ENCODE measurements around the gene NDST1.

NDST1 gene

DNA sequence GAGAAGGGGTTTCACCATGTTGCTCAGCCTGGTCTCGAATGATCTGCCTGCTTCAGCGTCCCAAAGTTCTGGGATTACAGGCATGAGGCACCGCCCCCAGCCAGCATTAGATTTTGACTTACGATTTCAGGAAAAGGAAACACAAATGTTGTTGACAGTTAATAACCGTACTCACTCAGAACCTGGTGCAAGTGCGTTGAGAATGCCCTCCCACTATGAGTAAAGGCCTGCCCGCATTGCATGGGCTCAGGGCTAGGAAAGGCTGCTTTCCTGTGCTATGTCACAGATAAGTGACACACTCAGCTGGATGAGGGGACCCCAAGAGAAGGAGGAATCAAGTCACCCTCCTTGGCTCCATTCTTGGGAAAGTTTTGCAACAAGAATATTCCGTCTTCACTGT, 42.4 kb downstream of the NDST1 start:
- no peak for DNase-seq

DNA sequence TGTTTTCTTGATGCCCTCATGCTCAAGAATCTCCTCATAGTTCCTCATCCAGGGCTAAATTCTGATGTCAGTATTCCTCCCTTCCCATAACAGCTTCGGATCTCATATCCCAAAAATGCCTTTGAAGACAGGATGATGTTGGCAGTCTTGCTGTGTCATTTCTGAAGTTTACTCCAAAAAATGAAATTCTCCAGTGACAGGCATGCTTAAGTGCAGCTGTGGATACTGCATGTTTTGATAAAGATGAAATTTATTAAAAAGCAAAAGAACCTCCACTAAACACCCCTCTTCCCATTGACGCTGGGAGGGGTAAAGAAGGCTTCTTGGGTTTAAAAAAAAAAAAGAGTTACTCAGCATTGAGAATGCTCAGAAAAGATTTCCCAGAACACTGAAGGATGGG, 43.1 kb downstream of the NDST1 start:
- DNase-seq = no peak

DNA sequence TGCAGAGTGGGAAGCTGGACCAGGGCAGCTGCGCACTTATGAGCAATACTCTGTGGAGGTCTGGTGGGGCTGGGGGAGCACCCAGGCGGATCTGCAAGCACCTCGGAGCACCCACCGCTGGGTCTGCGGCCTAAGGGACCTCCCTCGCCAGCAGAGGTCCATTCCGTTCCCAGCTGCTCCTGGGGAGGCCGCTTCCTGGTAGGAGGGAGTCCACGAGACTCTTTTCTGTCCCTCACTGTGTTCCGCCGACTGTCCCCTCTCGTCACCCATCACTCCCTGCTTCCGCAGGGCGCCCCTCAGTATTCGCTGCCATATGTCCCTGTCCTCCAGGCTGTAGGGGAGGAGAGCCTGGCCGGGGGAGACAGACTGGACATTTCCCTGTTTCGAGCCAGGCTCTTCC, 45.5 kb downstream of the NDST1 start:
- DNase-seq = no peak

DNA sequence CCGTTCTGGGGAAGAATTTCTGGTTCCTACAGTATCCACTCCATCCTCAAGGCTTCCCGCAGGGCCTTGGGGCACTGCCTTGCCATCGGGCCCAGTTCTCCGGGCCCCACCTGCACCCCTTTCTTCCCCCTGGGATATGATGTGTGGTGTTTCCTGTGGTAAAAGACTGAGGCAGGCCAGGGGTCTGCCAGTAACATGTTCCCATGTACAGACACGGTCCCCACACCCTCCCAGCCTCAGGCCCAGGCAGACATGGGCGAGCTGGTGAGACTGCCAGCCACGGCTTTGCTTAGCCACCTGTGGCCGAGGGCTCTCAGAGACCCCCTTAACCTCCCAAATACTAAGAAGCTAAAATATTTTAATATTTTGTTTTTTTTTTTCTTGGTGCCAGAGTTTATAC, 46.0 kb downstream of the NDST1 start:
- no peak for DNase-seq

DNA sequence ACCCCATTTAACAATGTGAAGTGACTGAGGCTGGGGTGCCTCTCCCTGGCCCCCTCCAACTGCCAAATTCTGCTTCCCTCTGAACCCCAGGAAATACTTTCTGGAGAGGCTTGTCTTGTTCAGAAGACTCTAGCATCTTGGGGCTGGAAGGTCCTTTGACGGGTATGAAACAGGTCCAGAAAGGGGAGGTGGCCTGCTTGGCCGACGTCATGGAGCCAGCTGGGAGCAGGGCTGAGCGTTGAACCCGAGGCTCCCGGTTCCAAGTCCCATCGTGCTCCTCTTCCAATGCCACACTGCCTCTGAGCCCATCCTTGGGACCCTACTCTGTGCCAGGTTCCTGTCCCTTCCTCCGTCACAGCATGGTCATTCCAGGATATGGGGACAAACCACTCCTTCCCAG, 46.9 kb downstream of the NDST1 start:
- no peak for DNase-seq

DNA sequence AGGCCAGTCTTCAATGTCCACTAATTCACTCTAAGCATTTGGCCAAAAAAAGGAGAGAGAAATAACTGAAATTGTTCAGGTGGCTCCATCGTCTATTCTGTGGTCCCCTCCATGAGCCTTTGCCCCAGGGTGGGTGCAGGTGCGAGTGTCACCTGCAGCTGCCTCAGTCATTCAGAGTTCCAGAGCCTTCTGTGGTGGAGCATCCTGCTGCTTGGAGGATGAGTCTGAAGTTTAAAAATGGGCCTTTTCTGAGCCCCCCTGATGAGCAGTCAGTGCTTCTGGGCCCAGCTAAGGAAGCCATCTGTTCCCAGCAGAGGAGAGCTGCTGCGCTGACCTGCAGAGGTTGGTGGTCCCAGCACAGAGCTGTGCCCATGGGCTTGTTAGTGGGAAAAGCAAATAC, 48.2 kb downstream of the NDST1 start:
- DNase-seq = no peak

DNA sequence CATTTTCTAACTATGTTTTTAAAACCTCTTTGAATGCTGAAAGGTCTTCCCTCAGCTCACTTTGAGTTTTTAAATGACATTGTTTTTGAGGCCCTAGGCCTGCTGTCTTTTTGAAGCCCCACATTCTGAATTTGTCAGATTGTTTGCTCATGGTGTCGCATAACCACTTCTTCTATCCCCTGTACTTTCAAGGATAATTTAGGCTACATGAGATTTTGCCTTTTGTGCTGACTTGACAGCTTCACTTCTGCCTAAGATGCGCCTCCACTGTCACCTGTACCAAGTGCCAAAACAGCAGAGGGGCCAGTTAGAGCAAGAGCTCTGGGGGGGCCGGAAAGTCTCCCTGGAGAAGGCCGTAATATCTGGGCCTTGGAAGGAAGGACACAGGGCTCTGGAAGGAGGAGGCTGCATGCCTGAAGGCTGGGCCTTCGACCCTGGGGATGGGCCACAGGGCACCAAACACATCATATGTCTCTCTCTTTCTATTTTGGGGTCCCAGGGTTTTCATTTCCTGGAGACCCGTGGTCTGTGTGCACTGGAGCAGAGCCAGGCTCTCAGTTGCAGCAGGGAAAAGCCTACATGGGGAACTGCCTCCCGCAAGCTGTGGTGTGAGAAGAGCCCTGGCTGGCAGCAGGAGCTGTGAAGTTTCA, 49.1 kb downstream of the NDST1 start:
- no peak for DNase-seq

DNA sequence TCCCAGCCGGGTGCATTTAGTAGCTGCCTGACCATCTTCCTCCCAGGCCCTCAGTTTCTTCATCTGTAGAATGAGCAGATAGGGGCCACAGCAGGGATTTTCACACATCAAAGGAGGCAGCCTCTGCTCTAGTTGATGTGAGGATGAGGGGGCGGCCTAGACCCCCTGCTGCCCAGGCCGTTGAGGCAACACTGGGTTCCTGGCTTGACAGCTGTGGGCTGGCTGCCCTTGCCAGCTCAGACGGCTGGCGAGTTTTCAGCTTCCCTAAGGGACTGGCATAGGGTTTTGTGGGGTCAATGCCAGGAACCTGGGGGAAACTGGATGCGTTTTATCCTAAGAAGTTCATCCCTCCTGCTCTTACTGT, 49.6 kb downstream of the NDST1 start:
- DNase-seq = no peak

DNA sequence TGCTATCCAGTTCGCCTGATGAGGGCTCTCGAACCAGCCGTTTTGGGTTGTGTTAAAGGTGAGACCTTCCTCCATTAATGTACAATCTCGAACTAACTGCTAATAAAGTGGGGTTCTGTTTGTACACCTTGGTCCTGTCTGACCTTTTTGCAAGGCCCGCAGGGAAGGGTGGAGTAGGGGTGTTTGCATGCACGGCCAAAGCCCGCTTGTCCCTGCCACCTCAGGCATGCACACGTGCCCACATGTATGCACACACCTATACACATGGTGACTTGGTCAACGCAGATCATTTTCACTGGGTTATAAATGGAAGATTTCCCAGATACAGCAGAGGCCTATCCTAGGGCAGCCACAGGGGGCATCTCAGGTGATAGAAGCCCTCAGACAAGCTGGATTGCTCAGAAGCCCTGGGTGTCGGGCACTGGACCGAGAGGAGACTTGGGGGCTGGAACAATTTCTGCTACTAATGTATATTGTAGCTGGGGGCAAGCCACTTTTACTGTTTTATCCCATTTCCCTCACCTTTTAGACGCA, 50.2 kb downstream of the NDST1 start:
- no peak for DNase-seq

DNA sequence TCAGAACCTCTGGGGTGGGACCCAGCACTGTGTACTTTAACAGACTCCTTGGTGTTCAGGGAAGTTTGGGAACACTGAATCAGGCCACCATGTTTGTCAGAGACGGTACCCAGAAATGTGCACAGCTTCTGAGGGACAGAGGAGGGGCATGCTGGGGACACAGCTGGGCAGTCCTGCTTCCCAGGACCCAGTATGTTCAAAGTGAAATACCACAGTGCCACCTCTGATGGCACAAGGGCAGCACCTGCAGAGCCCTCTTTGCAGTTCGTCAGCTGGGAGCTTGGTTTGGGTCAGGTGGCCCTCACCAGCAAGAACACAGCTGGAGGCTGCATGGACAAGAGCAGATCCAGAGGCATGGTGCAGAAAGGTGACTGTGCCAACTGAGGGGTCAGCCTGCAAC, 51.2 kb downstream of the NDST1 start:
- no peak for DNase-seq

DNA sequence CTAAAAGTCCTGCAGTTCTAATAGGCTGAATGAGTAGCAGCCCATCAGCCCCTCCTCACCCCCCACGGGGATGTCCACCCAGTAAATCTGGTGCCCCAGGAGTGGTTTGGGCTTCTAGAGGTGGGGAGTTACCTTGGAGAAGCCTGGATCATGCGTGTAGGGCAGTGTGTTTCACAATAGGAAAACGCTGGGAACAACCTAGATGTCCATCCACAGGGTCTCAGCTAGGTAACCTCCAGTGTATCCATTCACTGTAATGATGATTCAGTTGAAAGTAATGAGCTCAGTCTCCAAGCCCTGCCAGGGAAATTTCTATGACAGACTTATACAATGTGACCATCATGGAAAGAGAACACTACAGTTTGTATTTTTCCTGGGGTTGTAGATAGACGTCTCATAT, 51.8 kb downstream of the NDST1 start:
- no peak for DNase-seq

DNA sequence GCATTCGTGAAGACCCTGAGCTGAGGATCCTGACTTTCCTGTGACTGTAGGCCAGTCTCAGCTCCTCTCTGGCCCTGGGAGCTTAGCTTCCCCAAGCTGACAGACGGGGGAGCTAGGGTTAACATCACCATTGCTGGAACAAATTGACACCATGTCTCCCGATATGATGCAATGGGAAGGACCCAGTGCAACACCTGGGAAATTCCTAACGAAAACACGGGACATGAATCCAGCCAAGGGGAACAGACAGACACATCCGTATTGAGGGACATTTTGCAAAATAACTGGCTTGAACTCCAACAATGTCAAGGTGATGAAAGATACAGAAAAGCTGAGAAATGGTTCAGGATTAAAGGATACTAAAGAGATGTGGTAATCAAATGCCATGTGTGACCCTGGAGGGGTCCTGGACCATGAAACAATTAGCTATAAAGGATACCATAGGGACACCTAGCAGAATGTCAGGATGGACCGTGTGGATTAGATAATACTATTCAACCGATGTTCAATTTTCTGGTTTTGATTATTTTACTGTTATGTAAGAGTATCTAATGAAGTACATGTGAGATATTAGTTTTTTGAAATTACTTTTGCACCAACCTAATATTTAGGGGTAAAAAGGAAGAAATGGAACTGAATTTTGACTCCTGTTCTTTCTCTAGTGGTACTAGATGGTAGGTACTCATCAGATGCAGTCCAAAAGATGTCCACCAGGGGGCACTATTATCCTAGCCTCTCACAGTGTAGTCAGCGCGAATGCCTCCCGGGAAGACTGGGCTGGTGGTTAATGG, 52.7 kb downstream of the NDST1 start:
- peak; percentile 82 for DNase-seq

DNA sequence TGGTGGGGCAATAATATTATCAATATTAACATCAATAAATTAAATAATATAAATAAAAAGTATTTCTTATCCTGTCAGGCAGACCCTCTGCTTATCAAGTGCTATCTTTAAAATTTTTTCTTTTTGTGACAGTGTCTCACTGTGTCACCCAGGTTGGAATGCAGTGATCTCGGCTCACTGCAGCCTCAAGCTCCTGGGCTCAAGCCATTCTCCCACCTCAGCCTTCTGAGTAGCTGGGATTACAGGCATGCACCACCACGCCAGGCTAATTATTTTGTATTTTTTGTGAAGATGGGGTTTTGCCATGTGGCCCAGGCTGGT, 53.2 kb downstream of the NDST1 start:
- no peak for DNase-seq

DNA sequence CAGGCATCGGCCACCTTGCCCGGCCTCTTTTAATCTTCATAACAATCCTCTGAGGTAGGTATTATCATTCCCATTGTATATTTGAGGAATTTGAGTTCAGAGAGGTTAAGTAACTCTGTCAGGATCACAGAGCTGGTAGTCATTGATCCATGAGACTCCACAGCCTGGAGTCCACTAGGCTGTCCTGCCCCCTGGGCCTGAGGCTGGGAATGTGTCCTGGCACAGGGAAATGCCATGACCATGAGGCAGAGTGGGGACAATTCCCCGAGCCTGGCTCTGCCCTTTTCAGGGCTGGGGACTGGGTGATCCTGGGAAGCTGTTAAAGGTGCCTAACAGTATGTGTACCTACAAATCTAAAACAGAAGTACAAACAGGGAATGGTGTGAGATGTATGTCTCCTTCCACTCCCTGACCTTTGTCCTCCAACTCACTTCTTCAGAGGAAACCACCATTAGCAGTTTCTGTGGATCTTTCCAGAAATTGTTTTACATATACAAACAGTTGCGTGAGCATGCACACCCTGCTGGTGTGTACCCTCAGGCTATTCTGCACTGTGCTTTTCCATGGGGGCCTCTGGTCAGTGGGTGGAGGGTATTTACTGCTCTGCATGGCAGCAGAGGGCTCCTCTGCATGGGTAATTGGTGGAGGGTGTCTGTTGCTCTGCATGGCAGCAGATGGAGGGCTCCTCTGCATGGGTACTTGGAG, 53.8 kb downstream of the NDST1 start:
- DNase-seq = no peak

DNA sequence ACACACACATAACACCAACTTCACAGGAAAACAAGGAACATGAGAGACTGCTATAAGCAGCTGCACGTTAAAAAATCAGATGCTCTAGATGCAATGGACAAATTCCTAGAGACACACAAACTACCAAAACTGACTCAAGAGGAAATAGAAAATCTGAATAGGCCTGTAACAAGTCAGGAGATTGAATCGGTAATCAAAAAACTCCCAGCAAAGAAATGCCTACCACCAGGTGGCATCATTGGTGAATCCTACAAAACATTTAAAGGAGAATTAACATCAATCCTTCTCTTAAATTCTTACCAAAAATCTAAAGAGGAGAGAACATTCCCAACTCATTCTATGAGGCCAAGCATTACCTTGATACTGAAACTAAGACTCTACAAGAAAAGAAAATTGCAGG, 54.9 kb downstream of the NDST1 start:
- no peak for DNase-seq

DNA sequence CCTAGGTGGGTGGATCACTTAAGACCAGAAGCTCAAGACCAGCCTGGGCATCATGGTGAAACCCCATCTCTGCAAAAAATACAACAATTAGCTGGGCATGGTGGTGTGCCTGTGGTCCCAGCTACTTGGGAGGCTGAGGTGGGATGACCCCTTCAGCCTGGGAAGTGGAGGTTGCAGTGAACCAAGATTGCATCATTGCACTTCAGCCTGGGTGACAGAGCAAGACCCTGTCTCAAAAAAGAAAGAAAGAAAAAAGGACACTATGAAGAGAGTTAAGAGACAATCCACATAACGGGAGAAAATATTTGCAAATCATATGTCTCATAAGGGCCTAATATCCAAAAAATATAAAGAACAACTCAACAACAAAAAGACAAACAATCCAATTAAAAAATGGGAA, 57.9 kb downstream of the NDST1 start:
- no peak for DNase-seq

DNA sequence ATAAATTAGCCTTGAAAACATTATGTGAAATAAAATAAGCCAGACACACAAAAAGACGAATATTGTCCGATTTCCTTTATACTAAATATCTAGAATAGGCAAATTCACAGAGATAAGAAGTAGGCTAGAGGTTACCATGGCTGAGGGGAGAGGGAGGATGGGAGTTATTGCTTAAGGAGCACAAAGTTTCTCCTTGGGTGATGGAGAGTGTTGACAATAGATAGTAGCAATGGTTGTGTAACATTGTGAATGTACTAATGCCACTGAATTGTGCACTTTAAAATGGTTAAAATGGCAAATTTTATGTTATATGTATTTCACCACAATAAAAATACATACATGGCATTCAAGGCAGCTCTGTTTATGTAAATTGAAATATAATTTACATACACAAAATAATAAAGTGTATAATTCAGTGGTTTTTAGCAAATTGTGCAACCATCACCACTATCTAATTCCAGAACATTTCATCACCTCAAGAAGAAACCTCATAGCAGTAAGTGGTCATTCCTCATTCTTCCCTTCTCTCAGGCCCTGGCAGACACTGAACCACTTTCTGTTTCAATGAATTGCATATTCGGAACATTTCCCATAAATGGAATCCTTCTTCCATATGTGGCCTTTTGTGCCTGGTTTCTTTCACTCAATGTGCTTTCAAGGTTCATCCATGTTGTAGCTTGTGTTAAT, 59.2 kb downstream of the NDST1 start:
- no peak for DNase-seq

DNA sequence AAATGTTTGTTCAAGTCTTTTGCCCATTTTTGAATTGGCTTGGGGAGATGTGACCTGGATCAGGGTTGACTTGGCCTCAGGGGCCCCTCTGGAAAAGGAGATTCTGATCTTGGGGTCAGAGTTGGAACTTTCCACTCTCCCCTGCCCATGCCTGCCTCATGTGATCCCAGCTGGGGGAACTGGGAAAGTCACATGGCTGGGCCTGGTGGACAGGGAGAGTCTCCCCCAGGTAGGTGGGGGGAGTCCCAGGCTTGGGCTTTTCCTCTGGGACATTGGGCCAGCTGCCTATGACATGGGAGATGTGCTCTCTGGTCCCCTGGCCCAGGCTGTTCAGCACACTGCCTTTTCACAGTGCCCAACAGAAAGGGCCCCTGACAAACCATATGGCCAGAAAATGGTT, 60.7 kb downstream of the NDST1 start:
- no peak for DNase-seq

DNA sequence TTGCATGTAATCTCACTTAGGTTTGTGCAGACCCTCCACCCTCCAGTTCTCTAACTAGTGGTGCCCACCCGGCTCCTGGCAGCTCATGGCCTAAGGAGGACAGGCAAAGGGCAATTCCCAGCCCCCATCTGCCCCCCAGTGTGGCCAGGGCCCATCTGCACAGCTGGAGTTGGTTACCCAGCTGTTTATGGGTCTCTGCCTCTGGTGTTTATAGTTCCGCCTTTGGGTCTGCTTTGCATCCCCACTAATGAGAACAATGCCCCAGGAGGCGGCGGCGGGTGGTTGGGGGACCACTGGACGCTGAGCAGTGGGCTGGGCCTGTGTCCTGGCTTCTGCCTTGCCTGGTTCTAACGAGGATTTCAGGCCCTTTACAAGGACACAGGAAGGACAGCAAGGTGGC, 62.4 kb downstream of the NDST1 start:
- no peak for DNase-seq

DNA sequence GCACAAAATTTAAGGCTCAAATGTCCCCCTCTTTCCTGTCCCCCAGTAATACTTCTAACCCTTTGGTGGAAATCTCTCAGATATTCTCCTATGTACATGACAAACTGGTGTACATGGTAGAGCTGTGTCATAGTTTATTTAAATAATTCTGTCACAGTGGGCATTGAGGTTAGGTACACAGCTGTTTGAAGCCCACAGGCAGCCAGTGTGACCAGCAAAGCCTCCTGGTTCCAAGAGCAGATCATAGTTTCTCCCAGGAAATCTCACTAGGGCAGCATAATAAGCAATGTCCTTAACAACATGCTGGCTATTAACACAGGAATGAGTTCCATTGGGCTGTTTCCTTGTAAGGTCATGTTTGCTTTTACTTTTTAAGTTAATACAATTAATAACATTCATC, 63.9 kb downstream of the NDST1 start:
- DNase-seq = no peak

DNA sequence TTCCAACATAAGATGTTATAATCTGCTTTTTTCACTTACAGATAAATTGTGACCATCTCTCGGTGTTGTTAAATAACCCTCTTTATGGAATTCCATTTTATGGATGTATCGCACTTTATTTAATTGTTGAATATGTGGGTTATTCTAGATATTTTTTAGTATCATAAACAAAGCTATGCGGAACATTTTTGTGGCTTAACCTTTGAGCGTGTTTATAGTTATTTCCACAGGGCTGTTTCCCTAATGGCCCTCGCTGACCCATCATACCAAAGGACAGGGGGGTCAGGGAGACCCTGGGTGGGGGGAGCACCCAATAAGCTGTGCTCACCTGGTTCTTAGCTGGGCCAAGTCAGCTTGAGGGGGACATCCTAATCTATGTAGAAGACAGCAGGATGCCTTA, 65.3 kb downstream of the NDST1 start:
- DNase-seq = no peak

DNA sequence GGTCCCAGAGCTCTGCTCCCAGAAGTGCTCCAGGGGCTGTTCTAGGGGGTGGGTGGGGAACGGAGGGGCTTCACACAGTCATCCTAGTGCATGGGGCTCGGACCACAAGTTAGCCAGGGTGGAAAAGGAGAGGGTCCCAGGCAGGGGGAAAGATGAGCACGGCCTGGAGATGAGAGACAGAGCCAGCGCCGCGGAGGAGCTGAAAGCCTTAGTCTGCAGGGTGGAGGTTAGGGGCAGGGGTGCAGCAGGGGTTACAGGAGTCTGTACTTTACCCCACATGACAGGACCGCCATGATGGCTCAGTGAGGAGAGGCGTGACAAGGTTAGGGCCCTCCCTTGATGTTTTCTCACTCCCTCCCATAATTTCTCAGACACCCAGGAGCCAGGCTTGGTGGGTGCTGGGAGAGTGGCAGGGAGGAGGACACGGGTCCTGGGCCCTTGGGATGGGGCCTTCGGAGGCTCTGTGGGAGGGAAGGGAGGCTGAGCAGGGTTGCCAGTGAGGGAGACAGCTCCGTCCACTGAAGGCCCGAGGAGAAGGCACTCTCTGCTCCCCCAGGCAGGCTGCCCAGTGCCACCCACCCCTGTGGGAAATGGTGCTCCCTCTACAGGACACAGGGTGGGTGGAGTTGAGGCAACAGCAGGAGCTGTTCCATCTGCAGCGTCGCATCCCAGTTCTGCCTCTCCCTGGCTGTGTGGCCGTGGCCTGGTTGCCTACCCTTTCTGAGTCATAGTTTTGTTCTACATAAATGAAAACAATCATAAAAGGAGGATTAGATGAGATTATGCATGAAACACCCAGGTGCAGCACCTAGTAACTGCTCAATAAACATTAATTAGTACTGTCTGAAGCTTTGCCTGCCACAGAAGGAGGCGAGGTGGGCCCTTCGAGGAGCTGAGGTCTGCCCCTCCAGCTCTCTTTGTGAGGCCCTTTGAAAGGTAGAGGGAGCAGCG, 66.2 kb downstream of the NDST1 start:
- no peak for DNase-seq

Measured in activated naive CD4-positive, alpha-beta T cell treated with Interleukin-2 at 50 U/mL for 16 hours (primary cell).